ENCODE results near the gene TXLNG. TPM values are rescaled to one million over a fixed set of nuclear protein-coding genes. Genes with fewer than 3 reads are reported as not detected.

Gene TXLNG
- total and polyA plus RNA-seq, 2 donors (not counting 1 experiment from before 2014, with no cell fraction given): 9.0 to 18.0 TPM

GRCh38 chrX:16814597-16814996 lies 28.3 kb downstream of the TXLNG start:
- no peaks in the 10 kb centered on the region for H3K36me3 ChIP-seq (ENCODE audit: control insufficient read depth, insufficient read depth, low read length)
- no peak for TF ChIP-seq EZH2 (IDR thresholded peaks at IDR 0.05; ENCODE audit: low read length, missing control alignments)
- H3K4me1 ChIP-seq (ENCODE audit: control insufficient read depth, extremely low read depth, insufficient read depth, low read length): no peaks in the 10 kb centered on the region
- H3K4me2 ChIP-seq (ENCODE audit: extremely low read depth, insufficient read depth, low read length): no peak overlapping the region
- peaks cover 1% of the 10 kb centered on the region for H3K79me2 ChIP-seq (ENCODE audit: control insufficient read depth, insufficient read depth, low read length)
- no peaks in the 10 kb centered on the region for H3K9me3 ChIP-seq (ENCODE audit: control insufficient read depth, insufficient read depth, low read depth, low read length)
- no peak overlapping the region for H3K4me3 ChIP-seq (replicated peaks in 1 of 4; ENCODE audit: control extremely low read depth in 1 of 4, insufficient read depth in 1 of 4, low read depth in 3 of 4, low read length in 4 of 4)
- H3K27me3 ChIP-seq (ENCODE audit: control insufficient read depth, insufficient read depth, low read length): no peaks in the 10 kb centered on the region
- H3K9ac ChIP-seq (ENCODE audit: insufficient read depth, low read length): no peak overlapping the region
- H4K20me1 ChIP-seq (ENCODE audit: control insufficient read depth, extremely low read depth, insufficient read depth, low read length): no peaks in the 10 kb centered on the region
- no peak overlapping the region for H3K27ac ChIP-seq (ENCODE audit: insufficient read depth, low read length)
- no peak for DNase-seq (ENCODE audit: low read depth in 2 of 2)
- H2AFZ ChIP-seq (ENCODE audit: low read length): no peak overlapping the region

DNA sequence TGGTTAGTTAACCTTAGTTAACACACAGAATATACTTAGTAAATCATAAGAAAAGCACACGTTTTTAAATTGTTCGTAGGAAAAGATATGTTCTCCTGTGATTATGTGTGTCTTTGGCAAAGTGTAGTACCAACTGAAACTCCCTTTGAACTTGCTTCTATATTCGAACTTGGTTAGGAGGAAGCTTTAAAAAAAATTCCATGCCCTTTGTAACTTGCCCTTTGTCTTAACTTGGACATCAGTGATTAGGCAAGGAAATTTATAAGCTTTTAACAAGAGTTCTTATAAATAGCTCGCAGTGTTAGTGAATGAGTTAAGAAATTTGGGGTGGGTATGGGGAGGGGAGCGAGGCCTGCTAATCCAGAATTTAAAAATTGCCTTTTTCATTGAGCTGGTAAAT lies 33.4 kb downstream of the TXLNG start:
- TF ChIP-seq EZH2 (IDR thresholded peaks at IDR 0.05; ENCODE audit: low read length, missing control alignments) (no peak), CTCF (conservative IDR thresholded peaks at IDR 0.05 in 1 of 2, IDR thresholded peaks at IDR 0.05 in 1 of 2; ENCODE audit: low read depth in 1 of 2, low read length in 2 of 2) (no peak)
- H3K9me3 ChIP-seq (ENCODE audit: control insufficient read depth, insufficient read depth, low read depth, low read length): no peaks in the 10 kb centered on the region
- no peak overlapping the region for H3K4me2 ChIP-seq (ENCODE audit: extremely low read depth, insufficient read depth, low read length)
- peaks cover 2% of the 10 kb centered on the region for H3K36me3 ChIP-seq (ENCODE audit: control insufficient read depth, insufficient read depth, low read length)
- H3K27ac ChIP-seq (ENCODE audit: insufficient read depth, low read length): no peak overlapping the region
- no peaks in the 10 kb centered on the region for H3K27me3 ChIP-seq (ENCODE audit: control insufficient read depth, insufficient read depth, low read length)
- no peaks in the 10 kb centered on the region for H3K79me2 ChIP-seq (ENCODE audit: control insufficient read depth, insufficient read depth, low read length)
- no peak for DNase-seq (ENCODE audit: low read depth in 2 of 2)
- peaks cover 2% of the 10 kb centered on the region for H3K4me1 ChIP-seq (ENCODE audit: control insufficient read depth, extremely low read depth, insufficient read depth, low read length)
- H2AFZ ChIP-seq (ENCODE audit: low read length): no peak overlapping the region
- no peak overlapping the region for H3K9ac ChIP-seq (ENCODE audit: insufficient read depth, low read length)
- no peaks in the 10 kb centered on the region for H4K20me1 ChIP-seq (ENCODE audit: control insufficient read depth, extremely low read depth, insufficient read depth, low read length)
- no peak overlapping the region for H3K4me3 ChIP-seq (replicated peaks in 1 of 4; ENCODE audit: control extremely low read depth in 1 of 4, insufficient read depth in 1 of 4, low read depth in 3 of 4, low read length in 4 of 4)

GRCh38 chrX:16822723-16823122 lies 36.5 kb downstream of the TXLNG start:
- peak overlapping the region; percentile 5 for H3K4me2 ChIP-seq (ENCODE audit: extremely low read depth, insufficient read depth, low read length)
- H3K36me3 ChIP-seq (ENCODE audit: control insufficient read depth, insufficient read depth, low read length): peaks cover 2% of the 10 kb centered on the region
- H4K20me1 ChIP-seq (ENCODE audit: control insufficient read depth, extremely low read depth, insufficient read depth, low read length): no peaks in the 10 kb centered on the region
- DNase-seq (ENCODE audit: low read depth in 2 of 2): peak in 1 of 2 donors; percentile 83
- H3K79me2 ChIP-seq (ENCODE audit: control insufficient read depth, insufficient read depth, low read length): no peaks in the 10 kb centered on the region
- no peak for TF ChIP-seq EZH2 (IDR thresholded peaks at IDR 0.05; ENCODE audit: low read length, missing control alignments)
- TF ChIP-seq CTCF (conservative IDR thresholded peaks at IDR 0.05 in 1 of 2, IDR thresholded peaks at IDR 0.05 in 1 of 2; ENCODE audit: low read depth in 1 of 2, low read length in 2 of 2): no peak
- peak overlapping the region; percentile 82 for H3K27ac ChIP-seq (ENCODE audit: insufficient read depth, low read length)
- H3K9ac ChIP-seq (ENCODE audit: insufficient read depth, low read length): no peak overlapping the region
- peaks cover 2% of the 10 kb centered on the region for H3K4me1 ChIP-seq (ENCODE audit: control insufficient read depth, extremely low read depth, insufficient read depth, low read length)
- H3K4me3 ChIP-seq (replicated peaks in 1 of 4; ENCODE audit: control extremely low read depth in 1 of 4, insufficient read depth in 1 of 4, low read depth in 3 of 4, low read length in 4 of 4): no peak overlapping the region
- H2AFZ ChIP-seq (ENCODE audit: low read length): no peak overlapping the region
- H3K9me3 ChIP-seq (ENCODE audit: control insufficient read depth, insufficient read depth, low read depth, low read length): no peaks in the 10 kb centered on the region
- no peaks in the 10 kb centered on the region for H3K27me3 ChIP-seq (ENCODE audit: control insufficient read depth, insufficient read depth, low read length)

Measured in fibroblast of lung (primary cell).